ENCODE measurements around the gene TMX4.
"Not testable (repeated sequence)": the region's sequence is repeated elsewhere in the genome, so short reads cannot be mapped to it uniquely, and the experiment has no call there.

The TMX4 gene

DNA sequence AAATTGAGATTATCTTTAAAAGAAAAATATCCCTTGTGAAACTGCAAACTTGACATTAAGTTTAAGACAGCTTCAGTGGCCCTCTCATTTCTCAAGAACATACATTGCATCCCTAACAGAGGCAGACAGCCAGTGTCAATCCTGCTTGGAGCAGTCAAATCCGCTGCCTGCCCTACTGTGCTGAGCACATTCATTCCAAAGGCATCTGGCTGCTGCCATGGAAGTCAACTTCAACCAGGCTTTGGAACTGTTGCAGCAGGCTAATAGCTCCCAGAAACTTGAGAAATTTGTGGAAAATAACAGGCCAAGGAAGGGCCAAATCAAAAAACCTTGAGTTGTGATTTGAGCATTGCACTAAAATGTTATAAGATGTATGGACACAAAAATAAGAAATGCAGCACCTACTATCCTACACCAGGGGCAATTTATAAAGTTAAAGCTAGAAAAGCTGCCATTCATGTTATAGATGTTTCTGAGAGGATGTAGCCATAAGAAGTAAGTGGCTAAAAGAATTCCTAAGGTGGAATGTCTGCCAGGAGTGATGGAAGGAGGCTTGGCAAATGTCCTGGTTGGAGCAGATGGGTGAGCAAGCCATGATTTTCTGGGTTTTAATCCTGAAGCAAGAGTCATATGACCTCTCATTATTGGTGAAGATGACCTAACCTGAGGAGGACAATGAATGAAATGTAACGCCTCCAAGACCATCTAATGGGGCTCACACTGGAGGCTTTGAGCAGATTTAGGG, 47.9 kb downstream of the TMX4 start:
- no peak overlapping the region for H3K4me3 ChIP-seq (ENCODE audit: low read depth, low read length)

GRCh38 chr20:7967199-7967844, 52.2 kb downstream of the TMX4 start:
- H3K4me3 ChIP-seq (ENCODE audit: low read depth, low read length): no peak overlapping the region

- H3K4me3 ChIP-seq (ENCODE audit: low read depth, low read length): no peak overlapping the region
Measured at GRCh38 chr20:7966176-7966575, 53.4 kb downstream of the TMX4 start.

- no peak overlapping the region for H3K4me3 ChIP-seq (ENCODE audit: low read depth, low read length)
Measured at GRCh38 chr20:7959484-7959883, 60.1 kb downstream of the TMX4 start.

DNA sequence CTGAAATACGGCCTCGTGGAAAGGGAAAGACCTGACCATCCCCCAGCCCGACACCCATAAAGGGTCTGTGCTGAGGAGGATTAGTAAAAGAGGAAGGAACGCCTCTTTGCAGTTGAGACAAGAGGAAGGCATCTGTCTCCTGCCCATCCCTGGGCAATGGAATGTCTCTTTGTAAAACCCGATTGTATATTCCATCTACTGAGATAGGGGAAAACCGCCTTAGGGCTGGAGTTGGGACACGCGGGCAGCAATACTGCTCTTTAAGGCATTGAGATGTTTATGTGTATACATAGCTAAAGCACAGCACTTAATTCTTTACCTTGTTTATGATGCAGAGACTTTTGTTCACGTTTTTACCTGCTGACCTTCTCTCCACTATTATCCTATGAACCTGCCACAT, 63.0 kb downstream of the TMX4 start:
- H3K4me3 ChIP-seq (ENCODE audit: low read depth, low read length): not testable (repeated sequence)

DNA sequence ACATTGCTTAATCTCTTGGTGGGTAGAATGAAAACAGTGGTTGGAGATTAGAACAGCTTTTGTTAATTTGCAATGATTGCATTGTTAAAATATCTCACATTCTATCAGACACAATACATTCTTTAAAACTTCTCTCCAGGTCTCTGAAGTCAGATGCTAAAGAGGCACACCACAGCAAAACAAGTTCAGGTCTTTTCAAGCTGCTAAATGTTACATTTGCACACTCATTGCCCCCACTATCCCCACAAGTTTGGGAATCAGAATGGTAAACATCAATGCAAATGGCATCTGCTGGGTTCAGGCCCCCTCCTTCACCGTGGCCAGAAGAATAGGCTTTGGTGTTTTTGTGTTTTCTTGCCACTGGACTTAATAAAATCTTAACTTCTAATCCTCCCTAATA, 69.2 kb downstream of the TMX4 start:
- no peak overlapping the region for H3K4me3 ChIP-seq (ENCODE audit: low read depth, low read length)

DNA sequence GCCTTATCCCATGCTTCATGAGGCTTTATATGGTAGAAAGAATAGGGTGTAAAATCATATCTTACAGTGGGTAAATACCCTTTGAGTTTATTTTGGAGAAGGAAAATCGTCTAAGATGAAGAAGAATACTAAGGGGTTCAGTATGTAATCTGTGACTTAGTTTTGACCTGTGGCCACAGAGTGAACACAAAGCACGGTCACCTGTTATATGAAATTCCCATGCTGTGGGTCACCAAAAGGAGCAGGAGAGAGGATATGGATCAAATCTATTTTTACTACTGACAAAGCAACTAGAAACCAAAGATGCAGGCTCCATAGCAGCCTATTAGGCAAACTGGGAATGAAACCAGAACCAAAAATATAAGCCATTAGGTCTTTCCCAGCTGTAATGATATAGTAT, 75.7 kb downstream of the TMX4 start:
- no peak overlapping the region for H3K4me3 ChIP-seq (ENCODE audit: low read depth, low read length)

DNA sequence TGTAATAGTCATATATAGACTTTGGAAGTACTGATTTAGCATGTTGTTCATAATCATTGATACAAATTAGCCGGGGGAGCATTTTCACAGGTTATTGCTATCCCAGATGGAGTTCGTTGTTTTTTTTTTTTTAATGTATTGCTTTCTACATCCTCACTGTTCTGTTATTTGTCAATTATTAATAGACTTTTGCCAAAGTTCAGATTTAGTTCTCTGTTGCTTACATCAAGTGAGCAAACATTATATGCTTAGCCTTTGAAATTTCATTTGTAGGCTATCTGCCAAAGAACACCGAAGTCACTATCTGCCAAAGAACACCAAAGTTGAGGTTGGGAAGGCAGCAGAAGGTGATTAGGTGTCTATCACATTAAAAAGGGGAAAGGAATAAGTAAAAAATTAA, 79.2 kb downstream of the TMX4 start, which contains the start of gene HAO1:
Gene HAO1 (minus strand): TSS at position 118 of the 400 bp plus-strand sequence. CDS start 36 bp downstream, at position 82.
- H3K4me3 ChIP-seq (ENCODE audit: low read depth, low read length): no peak within 1 kb of the TSS

DNA sequence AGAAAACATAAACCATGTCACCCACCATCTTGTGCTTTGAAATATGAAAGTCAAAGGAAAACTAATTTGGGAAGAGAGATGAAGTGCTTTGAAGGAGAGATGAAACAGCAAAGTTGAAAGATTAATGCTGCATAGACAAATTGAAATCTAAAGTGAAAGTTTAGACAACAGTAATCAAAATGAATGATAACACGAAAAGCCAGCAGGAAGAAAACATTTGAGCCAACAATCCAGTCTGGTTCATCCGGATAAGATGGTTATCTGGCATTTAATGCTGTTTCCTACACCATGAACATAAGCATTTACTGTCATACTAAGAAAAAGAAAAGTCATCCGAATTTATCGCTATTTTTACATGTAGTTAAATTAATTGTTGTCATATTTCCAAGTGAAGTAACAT, 79.9 kb downstream of the TMX4 start:
- no peak overlapping the region for H3K4me3 ChIP-seq (ENCODE audit: low read depth, low read length)

GRCh38 chr20:7938058-7938457, 81.5 kb downstream of the TMX4 start:
- H3K4me3 ChIP-seq (ENCODE audit: low read depth, low read length): no peak overlapping the region

GRCh38 chr20:7937328-7937727, 82.2 kb downstream of the TMX4 start:
- no peak overlapping the region for H3K4me3 ChIP-seq (ENCODE audit: low read depth, low read length)

GRCh38 chr20:7935027-7935551, 84.5 kb downstream of the TMX4 start:
- H3K4me3 ChIP-seq (ENCODE audit: low read depth, low read length): no peak overlapping the region

GRCh38 chr20:7933346-7933745, 86.2 kb downstream of the TMX4 start:
- no peak overlapping the region for H3K4me3 ChIP-seq (ENCODE audit: low read depth, low read length)

DNA sequence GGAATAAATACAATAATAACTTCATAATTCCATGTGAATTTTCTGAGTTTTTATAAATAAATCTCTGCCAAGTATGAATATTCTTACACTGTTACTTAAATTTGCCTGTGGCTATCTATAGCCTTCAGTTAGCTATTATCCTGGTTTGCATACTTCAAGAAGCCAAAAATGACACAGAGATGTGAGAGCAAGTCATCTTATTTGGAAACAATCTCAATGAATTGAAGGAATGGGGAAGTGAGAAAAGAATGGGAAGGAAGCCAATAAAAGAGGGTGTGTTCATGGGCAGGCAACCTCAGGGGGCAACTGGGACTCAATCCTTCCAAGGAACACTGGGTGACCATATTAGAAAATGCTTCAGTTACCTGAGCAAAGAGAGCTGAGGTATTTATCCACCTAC, 89.2 kb downstream of the TMX4 start:
- no peak overlapping the region for H3K4me3 ChIP-seq (ENCODE audit: low read depth, low read length)
